GF-D8 (cell line): ENCODE results near the gene IL36B.

Experiments used
- DNase-seq: peaks from one replicate; lab custom pipeline; 2025; lab: John Stamatoyannopoulos, UW

The IL36B gene

GRCh38 chr2:113053666-113054065 lies 999 bp upstream of the IL36B start:
- no peak for DNase-seq

- DNase-seq: no peak
These were observed 1.5 kb downstream of the IL36B start for GRCh38 chr2:113050921-113051895.

- DNase-seq: no peak
These were observed 6.2 kb downstream of the IL36B start for GRCh38 chr2:113046465-113046864.

- no peak for DNase-seq
These were observed 10.8 kb downstream of the IL36B start for GRCh38 chr2:113041871-113042270.

- no peak for DNase-seq
These were observed 12.9 kb downstream of the IL36B start for GRCh38 chr2:113039719-113040118.

DNA sequence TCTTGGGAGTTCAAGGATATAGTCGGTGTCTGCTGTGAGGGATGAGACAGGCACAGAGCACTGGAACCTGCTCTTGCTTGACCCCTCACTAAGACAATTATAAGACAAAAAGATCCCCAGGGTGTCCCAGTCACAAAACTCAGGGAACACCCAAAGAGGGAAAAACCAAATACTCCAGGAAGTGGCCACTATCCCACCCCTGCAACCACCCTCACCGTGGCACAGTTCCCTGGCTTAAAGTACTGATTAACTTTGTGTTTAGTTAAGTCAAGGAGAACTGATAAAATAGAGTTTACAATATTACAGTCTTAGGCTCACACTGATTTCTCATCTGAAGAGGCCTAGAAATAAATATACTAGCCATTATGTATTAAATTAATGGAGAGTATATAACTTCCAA lies 13.5 kb downstream of the IL36B start:
- no peak for DNase-seq

DNA sequence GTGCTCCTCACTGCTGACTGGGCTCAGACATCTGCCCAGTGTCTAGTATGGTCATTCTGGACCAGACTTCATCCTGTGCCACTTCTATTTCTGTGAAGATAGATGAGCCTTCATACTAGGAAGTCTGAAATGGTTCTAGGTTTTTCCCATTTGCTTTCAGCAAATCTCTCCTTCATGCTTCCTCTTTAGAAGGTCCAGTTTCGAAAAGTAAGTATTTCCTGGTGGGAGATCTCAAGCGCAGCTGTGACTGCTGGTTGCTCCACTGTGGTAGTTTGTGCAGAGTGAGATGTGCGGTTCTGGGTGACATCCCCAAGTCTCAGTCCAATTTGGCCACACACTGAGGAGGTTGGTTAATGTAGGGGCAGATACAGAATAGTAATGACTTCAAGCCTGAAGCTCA lies 14.4 kb downstream of the IL36B start:
- no peak for DNase-seq

GRCh38 chr2:113036763-113037162 lies 15.9 kb downstream of the IL36B start:
- no peak for DNase-seq

- DNase-seq: no peak
These were observed 18.7 kb downstream of the IL36B start for GRCh38 chr2:113034016-113034415.

DNA sequence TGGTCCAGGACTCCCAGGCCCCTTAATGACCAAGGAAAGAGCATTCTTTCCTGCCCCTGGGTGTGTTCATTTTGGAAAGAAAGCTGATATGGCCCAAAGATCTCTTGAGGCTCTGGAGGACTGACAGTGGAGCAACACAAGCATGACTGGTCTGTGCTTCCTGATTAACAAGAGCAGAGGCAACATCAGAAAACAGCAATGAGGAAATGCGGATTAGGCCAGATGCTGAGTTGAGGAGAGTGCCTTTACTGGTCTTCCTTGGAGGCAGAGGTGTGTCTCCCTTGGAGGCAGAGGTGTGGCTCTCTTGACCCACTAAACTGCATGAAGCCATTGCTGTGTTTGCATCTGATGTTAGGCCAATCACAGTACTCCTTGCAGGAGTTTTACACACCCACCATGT lies 19.9 kb downstream of the IL36B start:
- no peak for DNase-seq

- no peak for DNase-seq
These were observed 24.6 kb downstream of the IL36B start for GRCh38 chr2:113028112-113028511.

DNA sequence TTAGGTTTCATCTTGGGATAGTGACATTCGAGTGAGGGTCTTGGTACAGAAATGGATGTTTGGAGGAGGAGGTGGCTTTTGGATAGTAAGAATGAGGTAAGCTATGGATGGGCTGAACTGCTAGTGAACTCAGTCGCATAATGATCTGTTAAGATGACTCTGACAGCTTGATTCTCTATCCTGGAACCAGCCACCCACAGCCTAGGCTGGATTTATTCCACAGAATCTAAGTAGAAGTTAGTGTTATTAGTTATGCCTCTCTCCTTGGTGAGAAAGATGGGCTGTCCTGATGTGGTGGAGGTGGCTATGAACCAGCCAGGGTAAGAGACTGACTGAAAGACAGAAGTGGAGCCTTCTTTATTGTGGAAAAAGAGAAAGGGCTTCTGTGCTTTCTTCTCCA lies 25.0 kb downstream of the IL36B start:
- no peak for DNase-seq

DNA sequence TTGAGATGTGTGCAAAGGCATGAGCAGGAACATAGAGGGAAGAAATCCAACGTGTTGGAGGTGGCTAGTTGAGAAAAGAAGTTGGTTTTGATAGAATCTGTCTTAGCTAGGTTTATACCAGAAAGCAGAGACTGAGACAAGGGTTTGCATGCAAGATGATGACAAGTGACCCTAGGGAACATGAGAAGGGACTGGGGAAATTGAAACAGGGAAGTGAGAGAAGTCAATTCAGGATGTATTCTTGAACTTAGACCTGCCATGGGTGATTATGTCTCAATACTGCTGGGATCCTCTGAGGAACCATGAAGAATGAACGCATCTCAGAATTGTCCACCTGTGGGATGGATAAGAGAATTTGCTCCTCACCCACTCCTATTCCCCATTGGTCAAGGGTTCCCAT lies 26.9 kb downstream of the IL36B start:
- DNase-seq: no peak

DNA sequence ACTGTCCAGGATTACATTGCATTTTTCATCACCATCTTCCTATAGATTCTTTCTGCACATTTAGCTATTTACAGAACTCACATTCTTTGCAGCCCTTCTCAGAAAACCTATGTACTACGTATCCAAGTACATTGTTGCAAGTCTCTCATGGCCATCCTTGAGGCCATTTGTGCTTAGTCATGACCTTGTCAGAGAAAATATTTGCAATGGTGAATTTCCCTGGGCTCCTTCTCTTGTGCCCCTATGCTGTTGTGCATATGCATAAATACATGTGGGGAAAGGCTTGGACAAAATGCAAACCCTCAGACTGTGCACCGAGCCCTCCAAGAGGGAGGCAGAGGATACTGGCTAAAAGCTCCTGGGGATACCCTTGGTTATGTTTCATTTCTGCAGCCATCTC lies 27.9 kb downstream of the IL36B start:
- DNase-seq: no peak

- no peak for DNase-seq
These were observed 31.4 kb downstream of the IL36B start for GRCh38 chr2:113021312-113021711.

- DNase-seq: no peak
These were observed 34.2 kb downstream of the IL36B start for GRCh38 chr2:113018509-113018908.

GRCh38 chr2:113015655-113016054 lies 37.0 kb downstream of the IL36B start:
- no peak for DNase-seq

DNA sequence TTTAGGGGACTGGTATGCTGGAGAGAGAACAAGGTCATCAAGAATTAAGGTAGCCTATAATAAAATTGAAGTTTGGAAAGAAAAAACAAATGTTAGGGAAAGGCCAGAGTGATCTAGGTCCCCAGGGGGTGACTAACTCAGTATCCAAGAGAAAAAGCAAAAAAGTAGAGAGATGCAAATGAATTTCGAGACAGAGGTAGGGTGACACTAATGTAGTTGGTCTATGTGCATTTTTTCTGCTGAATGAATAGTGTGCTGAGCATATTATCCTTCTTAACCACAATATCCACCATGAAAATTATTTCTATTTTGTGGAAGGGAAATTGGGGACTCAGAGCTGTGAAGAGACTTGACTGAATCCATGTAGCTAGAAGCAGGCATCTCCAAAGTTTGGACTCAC lies 37.6 kb downstream of the IL36B start:
- DNase-seq: no peak

- no peak for DNase-seq
These were observed 38.6 kb downstream of the IL36B start for GRCh38 chr2:113014067-113014466.

DNA sequence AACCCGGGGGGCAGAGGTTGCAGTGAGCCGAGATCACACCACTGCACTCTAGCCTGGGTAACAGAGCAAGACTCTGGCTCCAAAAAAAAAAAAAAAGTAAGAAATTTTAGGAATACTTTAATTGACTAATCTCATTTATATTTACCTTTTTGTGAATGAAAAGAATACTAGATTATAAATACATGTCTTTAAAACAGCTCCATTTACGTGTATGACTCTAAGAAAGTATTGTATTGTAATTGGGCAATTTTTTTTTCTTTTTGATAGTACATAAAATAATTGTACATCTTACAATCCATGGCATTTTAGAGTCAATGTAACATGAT lies 39.4 kb downstream of the IL36B start:
- DNase-seq: no peak

DNA sequence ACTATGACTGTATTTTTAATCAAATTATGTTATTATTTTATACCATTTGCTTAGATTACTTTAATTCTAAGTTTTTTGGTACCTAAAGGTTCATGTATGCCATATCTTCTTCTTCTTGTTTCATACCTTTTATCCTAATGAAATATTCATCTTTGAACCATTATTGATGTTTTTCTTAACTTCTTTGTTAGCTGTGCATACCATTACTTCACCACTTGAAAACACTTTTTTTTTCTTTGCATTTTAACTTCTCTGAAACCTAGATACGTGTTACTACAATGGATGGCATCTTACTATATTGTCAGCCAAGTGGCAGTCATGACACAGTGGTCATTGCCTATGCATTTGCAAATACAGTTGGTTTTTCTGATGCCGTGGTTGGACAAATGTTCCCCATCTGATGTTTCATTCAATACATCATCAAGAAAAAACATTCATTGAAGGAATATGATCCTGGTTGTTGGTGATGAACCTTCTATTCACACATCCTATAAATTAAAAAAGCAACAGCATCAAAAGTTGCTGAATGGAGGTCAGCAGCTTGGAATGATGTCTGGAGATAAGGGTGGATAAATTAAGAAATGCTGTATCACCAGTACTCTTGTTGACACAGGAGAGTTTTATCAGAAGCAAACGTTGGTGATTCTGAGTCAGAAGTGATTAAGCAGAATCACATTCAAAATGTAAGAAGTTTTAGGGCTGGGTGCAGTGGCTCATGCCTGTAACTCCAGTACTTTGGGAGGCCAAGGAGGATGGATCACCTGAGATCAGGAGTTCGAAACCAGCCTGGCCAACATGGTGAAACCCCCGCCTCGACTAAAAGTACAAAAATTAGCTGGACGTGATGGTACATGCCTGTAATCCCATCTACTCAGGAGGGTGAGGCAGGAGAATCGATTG lies 40.0 kb downstream of the IL36B start:
- DNase-seq: no peak

DNA sequence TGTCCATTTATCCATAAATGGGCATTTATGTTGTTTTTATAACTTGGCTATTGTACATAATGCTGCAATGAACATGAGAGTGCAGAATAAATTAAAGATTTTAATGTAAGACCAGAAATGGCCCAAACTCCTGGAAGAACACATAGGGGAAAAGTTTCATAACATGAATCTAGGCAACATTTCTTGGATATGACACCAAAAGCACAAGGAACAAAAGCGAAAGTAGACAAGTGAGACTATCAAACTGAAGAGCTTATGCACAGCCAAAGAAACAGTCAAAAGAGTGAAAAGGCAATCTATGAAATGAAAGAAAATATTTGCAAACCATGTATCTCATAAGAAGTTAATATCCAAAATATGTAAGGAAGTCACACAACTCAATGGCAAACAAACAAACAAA lies 41.6 kb downstream of the IL36B start:
- no peak for DNase-seq

GRCh38 chr2:113010088-113010487 lies 42.6 kb downstream of the IL36B start:
- no peak for DNase-seq
